Activated CD8-positive, alpha-beta T cell treated with anti-CD3 and anti-CD28 coated beads, Interleukin-2, amount 10 ng/mL, durations not matched to agents 7 days and 5 days (primary cell): ENCODE measurements around the gene FCHO2. TPM values are rescaled to one million over a fixed set of nuclear protein-coding genes. Genes with fewer than 3 reads are reported as not detected.

ENCODE experiments used
- ATAC-seq: fragments of 150-1000 bp; cut with Tn5 transposase; one replicate; pipeline ENCODE4 v1.10.0; 2021; ENCODE audit warnings: moderate library complexity
- CTCF ChIA-PET: fragments of 350-600 bp; sonication (Branson Sonifier 250); formaldehyde crosslinking; loops from one replicate; lab custom pipeline; 2021; ENCODE audit warnings: antibody characterized with exemption; lab: Charles Lee
- POLR2A ChIA-PET: fragments of 350-600 bp; sonication (Branson Sonifier 250); formaldehyde crosslinking; loops from one replicate; lab custom pipeline; 2021; ENCODE audit warnings: antibody characterized with exemption; lab: Charles Lee
- DNase-seq: peaks from one replicate; pipeline ENCODE4 v3.0.0-alpha.2; 2020
- H3K27ac Mint-ChIP-seq: one replicate; pipeline ENCODE4 v1.8.0; 2021; ENCODE audit warnings: mild to moderate bottlenecking, mixed read lengths
- H3K27me3 Mint-ChIP-seq: one replicate; pipeline ENCODE4 v1.8.0; 2021; ENCODE audit warnings: low read depth, mixed read lengths
- H3K36me3 Mint-ChIP-seq: one replicate; pipeline ENCODE4 v1.8.0; 2021; ENCODE audit warnings: low read depth, mixed read lengths
- H3K4me1 Mint-ChIP-seq: one replicate; pipeline ENCODE4 v1.8.0; 2021; ENCODE audit warnings: low read depth, mixed read lengths
- H3K4me3 Mint-ChIP-seq: one replicate; pipeline ENCODE4 v1.8.0; 2021; ENCODE audit warnings: mild to moderate bottlenecking, mixed read lengths
- H3K9me3 Mint-ChIP-seq: one replicate; pipeline ENCODE4 v1.8.0; 2022; ENCODE audit warnings: mixed read lengths; ENCODE audit not compliant: insufficient read depth
- total RNA-seq, 2 experiments: library from RNA; stranded (reverse); gene quantifications; one replicate each; pipeline ENCODE4 v1.2.3, GENCODE V29; 2021

Gene FCHO2
- total RNA-seq, 2 experiments from 2014 or later = 0.34 to 0.47 TPM

GRCh38 chr5:73096239-73096575, 140.4 kb downstream of the FCHO2 start:
- Mint-ChIP-seq H3K27ac (no peak overlapping the region), H3K9me3 (peaks cover 6% of the 10 kb centered on the region), H3K4me1 (no peaks in the 10 kb centered on the region), H3K36me3 (no peaks in the 10 kb centered on the region), H3K4me3 (no peak overlapping the region), H3K27me3 (peaks cover 4% of the 10 kb centered on the region)
- ChIA-PET POLR2A (no interaction called here), CTCF (no interaction called here)
- no peak for ATAC-seq
- DNase-seq = no peak

GRCh38 chr5:73097740-73098139, 141.9 kb downstream of the FCHO2 start:
- ATAC-seq = no peak
- DNase-seq = no peak
- peaks cover 6% of the 10 kb centered on the region for H3K9me3 Mint-ChIP-seq
- POLR2A ChIA-PET = no interaction called here
- no peak overlapping the region for H3K27ac Mint-ChIP-seq
- H3K4me3 Mint-ChIP-seq = no peak overlapping the region
- CTCF ChIA-PET = no interaction called here
- peaks cover 2% of the 10 kb centered on the region for H3K27me3 Mint-ChIP-seq
- H3K4me1 Mint-ChIP-seq = no peaks in the 10 kb centered on the region
- H3K36me3 Mint-ChIP-seq = no peaks in the 10 kb centered on the region

GRCh38 chr5:73100109-73100508, 144.3 kb downstream of the FCHO2 start:
- no peak for DNase-seq
- ATAC-seq = no peak
- Mint-ChIP-seq H3K4me1 (no peaks in the 10 kb centered on the region), H3K36me3 (no peaks in the 10 kb centered on the region), H3K27me3 (peaks cover 2% of the 10 kb centered on the region), H3K9me3 (peaks cover 6% of the 10 kb centered on the region), H3K4me3 (no peak overlapping the region), H3K27ac (no peak overlapping the region)
- ChIA-PET POLR2A (interaction anchor here (0.6 kb wide), 1 partner anchor 119 kb away, joined by 3 read pairs; no protein-coding TSS in a partner anchor), CTCF (interaction anchor here (1.3 kb wide), 1 partner anchor 71 kb away, joined by 3 read pairs; no protein-coding TSS in a partner anchor)

- peaks cover 3% of the 10 kb centered on the region for H3K4me1 Mint-ChIP-seq
- no peaks in the 10 kb centered on the region for H3K36me3 Mint-ChIP-seq
- H3K9me3 Mint-ChIP-seq = no peaks in the 10 kb centered on the region
- ChIA-PET CTCF (no interaction called here), POLR2A (no interaction called here)
- DNase-seq = no peak
- no peak for ATAC-seq
- no peak overlapping the region for H3K4me3 Mint-ChIP-seq
- H3K27me3 Mint-ChIP-seq = peaks cover 13% of the 10 kb centered on the region
- no peak overlapping the region for H3K27ac Mint-ChIP-seq
Observed at GRCh38 chr5:73103870-73104299, 148.0 kb downstream of the FCHO2 start.

- Mint-ChIP-seq H3K27me3 (peaks cover 17% of the 10 kb centered on the region), H3K27ac (no peak overlapping the region)
- CTCF ChIA-PET = no interaction called here
Observed at GRCh38 chr5:73104326-73104725, 148.5 kb downstream of the FCHO2 start.

GRCh38 chr5:73106335-73106734, 150.5 kb downstream of the FCHO2 start:
- POLR2A ChIA-PET = no interaction called here
- Mint-ChIP-seq H3K27ac (no peak overlapping the region), H3K9me3 (no peaks in the 10 kb centered on the region), H3K4me1 (peaks cover 3% of the 10 kb centered on the region), H3K4me3 (no peak overlapping the region), H3K36me3 (no peaks in the 10 kb centered on the region), H3K27me3 (peaks cover 20% of the 10 kb centered on the region)
- CTCF ChIA-PET = no interaction called here
- ATAC-seq (no peak), DNase-seq (no peak)

More at GRCh38 chr5:73104326-73104725, 148.5 kb downstream of the FCHO2 start:
- no peaks in the 10 kb centered on the region for H3K9me3 Mint-ChIP-seq
- peaks cover 3% of the 10 kb centered on the region for H3K4me1 Mint-ChIP-seq
- no peaks in the 10 kb centered on the region for H3K36me3 Mint-ChIP-seq
- H3K4me3 Mint-ChIP-seq = no peak overlapping the region
- ATAC-seq (no peak), DNase-seq (no peak)
- POLR2A ChIA-PET = no interaction called here

GRCh38 chr5:73110190-73110589, 154.3 kb downstream of the FCHO2 start:
- DNase-seq = no peak
- Mint-ChIP-seq H3K27me3 (peaks cover 36% of the 10 kb centered on the region), H3K36me3 (no peaks in the 10 kb centered on the region), H3K27ac (no peak overlapping the region), H3K9me3 (no peaks in the 10 kb centered on the region), H3K4me1 (peaks cover 3% of the 10 kb centered on the region), H3K4me3 (no peak overlapping the region)
- ATAC-seq = no peak
- ChIA-PET POLR2A (no interaction called here), CTCF (interaction anchor here (0.6 kb wide), 1 partner anchor 1482 kb away, joined by 4 read pairs; no protein-coding TSS in a partner anchor)

GRCh38 chr5:73111536-73111935, 155.7 kb downstream of the FCHO2 start:
- DNase-seq (no peak), ATAC-seq (no peak)
- POLR2A ChIA-PET = no interaction called here
- Mint-ChIP-seq H3K27me3 (peaks cover 40% of the 10 kb centered on the region), H3K9me3 (no peaks in the 10 kb centered on the region), H3K27ac (no peak overlapping the region), H3K4me1 (no peaks in the 10 kb centered on the region), H3K36me3 (no peaks in the 10 kb centered on the region), H3K4me3 (no peak overlapping the region)
- CTCF ChIA-PET = no interaction called here

GRCh38 chr5:73112359-73112758, 156.5 kb downstream of the FCHO2 start:
- ATAC-seq (no peak), DNase-seq (no peak)
- Mint-ChIP-seq H3K27ac (no peak overlapping the region), H3K9me3 (no peaks in the 10 kb centered on the region), H3K36me3 (no peaks in the 10 kb centered on the region), H3K4me1 (no peaks in the 10 kb centered on the region), H3K4me3 (no peak overlapping the region), H3K27me3 (peaks cover 44% of the 10 kb centered on the region)
- ChIA-PET POLR2A (interaction anchor here (0.6 kb wide), 1 partner anchor 18 kb away, joined by 3 read pairs; no protein-coding TSS in a partner anchor), CTCF (no interaction called here)

GRCh38 chr5:73114044-73114688, 158.3 kb downstream of the FCHO2 start:
- POLR2A ChIA-PET = no interaction called here

GRCh38 chr5:73115399-73116051, 159.7 kb downstream of the FCHO2 start:
- POLR2A ChIA-PET = no interaction called here
- CTCF ChIA-PET = no interaction called here
- H3K27ac Mint-ChIP-seq = no peak overlapping the region
- H3K9me3 Mint-ChIP-seq = no peaks in the 10 kb centered on the region
- peaks cover 3% of the 10 kb centered on the region for H3K36me3 Mint-ChIP-seq
- H3K27me3 Mint-ChIP-seq = peaks cover 50% of the 10 kb centered on the region
- ATAC-seq (no peak), DNase-seq (no peak)
- H3K4me3 Mint-ChIP-seq = no peak overlapping the region
- peaks cover 3% of the 10 kb centered on the region for H3K4me1 Mint-ChIP-seq

More at GRCh38 chr5:73114044-73114688, 158.3 kb downstream of the FCHO2 start:
- H3K4me3 Mint-ChIP-seq = no peak overlapping the region
- H3K9me3 Mint-ChIP-seq = no peaks in the 10 kb centered on the region
- H3K27me3 Mint-ChIP-seq = peaks cover 47% of the 10 kb centered on the region
- DNase-seq = no peak
- CTCF ChIA-PET = no interaction called here
- H3K27ac Mint-ChIP-seq = no peak overlapping the region
- no peaks in the 10 kb centered on the region for H3K4me1 Mint-ChIP-seq
- H3K36me3 Mint-ChIP-seq = no peaks in the 10 kb centered on the region
- no peak for ATAC-seq

GRCh38 chr5:73116506-73116905, 160.7 kb downstream of the FCHO2 start:
- peaks cover 58% of the 10 kb centered on the region for H3K27me3 Mint-ChIP-seq
- peaks cover 3% of the 10 kb centered on the region for H3K36me3 Mint-ChIP-seq
- no peak overlapping the region for H3K27ac Mint-ChIP-seq
- H3K4me3 Mint-ChIP-seq = no peak overlapping the region
- ATAC-seq (no peak), DNase-seq (no peak)
- POLR2A ChIA-PET = no interaction called here
- H3K4me1 Mint-ChIP-seq = peaks cover 7% of the 10 kb centered on the region
- CTCF ChIA-PET = no interaction called here
- no peaks in the 10 kb centered on the region for H3K9me3 Mint-ChIP-seq
